Adrenal gland (tissue), 12 donors: ENCODE measurements around the gene APOA5. TPM values are rescaled to one million over a fixed set of nuclear protein-coding genes. Genes with fewer than 3 reads are reported as not detected.

ENCODE experiments used
- DNase-seq, 7 donors: peaks; one replicate each; pipeline ENCODE4 v3.0.0-alpha.2; 2019 to 2020
- H3K27ac ChIP-seq, 5 donors: fragments of 200-600 bp; sonication (generic) in 4 of 5; 1 replicate in 3 of 5; 2 replicates in 2 of 5; pipeline versions ENCODE4 v1.5.1 to v1.8.0; 2016 to 2020; ENCODE audit warnings: mild to moderate bottlenecking in 1 of 5
- H3K27me3 ChIP-seq: fragments of 200-600 bp; 2 replicates; pipeline ENCODE4 v1.8.0; 2021
- H3K36me3 ChIP-seq, 2 donors: fragments of 200-600 bp; replicated peaks in 1 of 2; 1 replicate in 1 of 2; 2 replicates in 1 of 2; pipeline versions ENCODE4 v1.5.1 to v1.8.0; 2018 to 2022
- H3K4me1 ChIP-seq, 2 donors: fragments of 200-600 bp; replicated peaks in 1 of 2; 1 replicate in 1 of 2; 2 replicates in 1 of 2; pipeline versions ENCODE4 v1.5.1 to v1.8.0; 2018 to 2021
- H3K4me3 ChIP-seq, 4 donors: fragments of 200-600 bp; sonication (generic) in 3 of 4; one replicate each; pipeline ENCODE4 v1.5.1; 2016 to 2018
- H3K9me3 ChIP-seq, 3 donors: fragments of 200-600 bp; sonication (generic) in 1 of 3; replicated peaks in 1 of 3; 1 replicate in 2 of 3; 2 replicates in 1 of 3; pipeline versions ENCODE4 v1.5.1 to v1.8.0; 2016 to 2021
- CTCF ChIP-seq, 6 experiments: fragments of 450-650 bp in 4 of 6; fragments of 200-600 bp in 2 of 6; sonication (generic) in 1 of 6; IDR thresholded peaks; 1 replicate in 5 of 6; 2 replicates in 1 of 6; pipeline versions ENCODE4 v1.5.1 to v1.8.0; 2016 to 2021; ENCODE audit warnings: antibody characterized with exemption in 6 of 6, mild to moderate bottlenecking in 2 of 6, moderate library complexity in 1 of 6
- POLR2A ChIP-seq, 2 donors: fragments of 450-650 bp; IDR thresholded peaks; one replicate each; pipeline ENCODE4 v1.6.1; 2017; ENCODE audit warnings: antibody characterized with exemption in 2 of 2, mild to moderate bottlenecking in 2 of 2, moderate library complexity in 1 of 2
- WGBS, 4 donors: extraction: QIAGEN DNeasy Blood & Tissue Kit in 2 of 4; methylation state at CpG; one replicate each; pipeline versions ENCODE4 v1.1.5 to v1.1.7; 2013 to 2017; 5-methylcytosine and 5-hydroxymethylcytosine counted together
- intact Hi-C, 2 donors: fragments of 100-400 bp; cut with DNase I; formaldehyde crosslinking; loops; one replicate each; pipeline versions ENCODE4 v1.14.1 to v1.15.0; 2022 to 2023
- polyA plus RNA-seq, 3 donors: library from polyadenylated mRNA; stranded (reverse); fragments of 200-250 nt in 2 of 3; fragments of 350-450 nt in 1 of 3; fragmentation: Illumina TruSeq in 1 of 3; extraction: RNeasy Lipid Tissue Mini Kit (QIAGEN cat#74804) in 1 of 3; gene quantifications; one replicate each; pipeline ENCODE4 v1.2.3, GENCODE V29; 2013 to 2014
- total RNA-seq, 9 donors: library from RNA; depleted of rRNA in 4 of 9; stranded (reverse); fragments of >200 nt in 4 of 9; fragments of 120-200 nt in 1 of 9; fragmentation: NEBNext Ultra II Directional in 1 of 9; extraction: Animal tissue kit (Norgen Biotek cat#: 25700) in 1 of 9; gene quantifications; one replicate each; pipeline versions ENCODE4 v1.1.0 to v1.2.4, GENCODE V29; 2013 to 2023
- donor health status: healthy with polysubstance abuse.
- donor health status: Bipolar disorder and iron deficiency.
- donor health status: DM: yes; HTN: yes; CAD: no.
- donor health status: DM: no; HTN: no; CAD: no.
- donor health status: DM: no; HTN: no; CAD: no.
- donor health status: DM: yes; HTN: yes; CAD: no.

APOA5 gene
- total and polyA plus RNA-seq, 12 donors, result 0.11 to 0.54 (median 0.11) TPM; not detected in 9

- TF ChIP-seq CTCF (IDR thresholded peaks at IDR 0.05), result no peak
- TF ChIP-seq POLR2A (IDR thresholded peaks at IDR 0.05), result no peak
- no peaks in the 10 kb centered on the region for H3K4me1 ChIP-seq
- intact Hi-C loops, result no loop called here
- no peaks in the 10 kb centered on the region for H3K27me3 ChIP-seq
- WGBS, 4 donors, result 85 to 100% (median 91%) methylated on average over 1 of the region's 1 CpG
- H3K4me3 ChIP-seq, result no peak overlapping the region
- H3K9me3 ChIP-seq, result no peaks in the 10 kb centered on the region
- no peak for DNase-seq
- no peak overlapping the region for H3K27ac ChIP-seq
- H3K36me3 ChIP-seq, result no peaks in the 10 kb centered on the region
Observed at GRCh38 chr11:116813170-116813569, 21.5 kb upstream of the APOA5 start.

- no peaks in the 10 kb centered on the region for H3K9me3 ChIP-seq
- TF ChIP-seq POLR2A (IDR thresholded peaks at IDR 0.05), result no peak
- no peak for TF ChIP-seq CTCF (IDR thresholded peaks at IDR 0.05)
- DNase-seq, result no peak
- no peaks in the 10 kb centered on the region for H3K4me1 ChIP-seq
- H3K36me3 ChIP-seq, result no peaks in the 10 kb centered on the region
- no peaks in the 10 kb centered on the region for H3K27me3 ChIP-seq
- no peak overlapping the region for H3K4me3 ChIP-seq
- 93 to 98% (median 95%) methylated on average over 4 of the region's 4 CpGs for WGBS, 4 donors
- no peak overlapping the region for H3K27ac ChIP-seq
- intact Hi-C loops, result no loop called here
Observed at GRCh38 chr11:116812109-116812508, 20.4 kb upstream of the APOA5 start.

GRCh38 chr11:116811194-116811593 is 19.5 kb upstream of the APOA5 start:
- DNase-seq, result no peak
- TF ChIP-seq POLR2A (IDR thresholded peaks at IDR 0.05), result no peak
- TF ChIP-seq CTCF (IDR thresholded peaks at IDR 0.05), result no peak

GRCh38 chr11:116808262-116809175 is 16.8 kb upstream of the APOA5 start:
- intact Hi-C loops, result no loop called here
- DNase-seq, result no peak
- Histone ChIP-seq H3K27ac (no peak overlapping the region), H3K4me1 (no peaks in the 10 kb centered on the region), H3K27me3 (no peaks in the 10 kb centered on the region), H3K4me3 (no peak overlapping the region), H3K36me3 (no peaks in the 10 kb centered on the region), H3K9me3 (no peaks in the 10 kb centered on the region)
- WGBS, 4 donors, result 75 to 82% (median 79%) methylated on average over 14 of the region's 14 CpGs
- TF ChIP-seq CTCF (IDR thresholded peaks at IDR 0.05) (no peak), POLR2A (IDR thresholded peaks at IDR 0.05) (no peak)

More at GRCh38 chr11:116811194-116811593, 19.5 kb upstream of the APOA5 start:
- Histone ChIP-seq H3K36me3 (no peaks in the 10 kb centered on the region), H3K27me3 (no peaks in the 10 kb centered on the region), H3K9me3 (no peaks in the 10 kb centered on the region), H3K4me3 (no peak overlapping the region), H3K4me1 (no peaks in the 10 kb centered on the region), H3K27ac (no peak overlapping the region)
- 80 to 85% (median 83%) methylated on average over 3 of the region's 3 CpGs for WGBS, 4 donors
- intact Hi-C loops, result no loop called here
